Retinal pigment epithelial cell (primary cell): ENCODE results near the gene WSCD1.

ENCODE experiments used
- DNase-seq: peaks from one replicate; pipeline ENCODE4 v3.0.0-alpha.2; 2010; ENCODE audit warnings: low read depth
- H3K4me3 ChIP-seq: 2 replicates; pipeline ENCODE4 v1.5.1; 2011; ENCODE audit warnings: mild to moderate bottlenecking, low read length, control low read depth, moderate library complexity
- TF ChIP-seq, protein P1 (sequence below): conservative IDR thresholded peaks from 2 replicates; pipeline ENCODE4 v1.5.1; 2011; ENCODE audit warnings: low read depth, low read length, control low read depth, inconsistent platforms

Gene WSCD1

GRCh38 chr17:6075845-6076244 lies 5.7 kb downstream of the WSCD1 start:
- TF ChIP-seq, protein P1, sequence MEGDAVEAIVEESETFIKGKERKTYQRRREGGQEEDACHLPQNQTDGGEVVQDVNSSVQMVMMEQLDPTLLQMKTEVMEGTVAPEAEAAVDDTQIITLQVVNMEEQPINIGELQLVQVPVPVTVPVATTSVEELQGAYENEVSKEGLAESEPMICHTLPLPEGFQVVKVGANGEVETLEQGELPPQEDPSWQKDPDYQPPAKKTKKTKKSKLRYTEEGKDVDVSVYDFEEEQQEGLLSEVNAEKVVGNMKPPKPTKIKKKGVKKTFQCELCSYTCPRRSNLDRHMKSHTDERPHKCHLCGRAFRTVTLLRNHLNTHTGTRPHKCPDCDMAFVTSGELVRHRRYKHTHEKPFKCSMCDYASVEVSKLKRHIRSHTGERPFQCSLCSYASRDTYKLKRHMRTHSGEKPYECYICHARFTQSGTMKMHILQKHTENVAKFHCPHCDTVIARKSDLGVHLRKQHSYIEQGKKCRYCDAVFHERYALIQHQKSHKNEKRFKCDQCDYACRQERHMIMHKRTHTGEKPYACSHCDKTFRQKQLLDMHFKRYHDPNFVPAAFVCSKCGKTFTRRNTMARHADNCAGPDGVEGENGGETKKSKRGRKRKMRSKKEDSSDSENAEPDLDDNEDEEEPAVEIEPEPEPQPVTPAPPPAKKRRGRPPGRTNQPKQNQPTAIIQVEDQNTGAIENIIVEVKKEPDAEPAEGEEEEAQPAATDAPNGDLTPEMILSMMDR = no peak
- no peak overlapping the region for H3K4me3 ChIP-seq
- DNase-seq = no peak

DNA sequence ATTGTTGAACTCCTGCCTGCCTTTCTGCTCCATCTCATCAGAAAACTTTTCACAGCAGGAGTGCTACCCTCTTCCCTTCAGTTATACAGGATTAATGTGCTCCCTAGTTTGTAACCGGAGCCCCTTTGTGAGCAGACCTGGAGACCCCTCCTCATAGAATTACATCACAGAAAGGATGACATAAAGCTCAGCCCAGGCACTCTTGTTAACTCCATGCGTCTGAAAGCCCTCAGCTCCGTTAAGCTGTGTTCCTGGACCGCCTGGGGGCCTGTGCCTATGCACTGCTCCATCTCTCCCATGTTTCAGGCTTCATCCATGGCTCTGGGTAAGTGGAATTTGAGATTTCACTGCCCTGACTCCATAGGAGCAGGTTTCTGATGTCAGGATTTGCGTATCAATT lies 7.6 kb downstream of the WSCD1 start:
- TF ChIP-seq, protein P1 = no peak
- no peak overlapping the region for H3K4me3 ChIP-seq
- DNase-seq = no peak

DNA sequence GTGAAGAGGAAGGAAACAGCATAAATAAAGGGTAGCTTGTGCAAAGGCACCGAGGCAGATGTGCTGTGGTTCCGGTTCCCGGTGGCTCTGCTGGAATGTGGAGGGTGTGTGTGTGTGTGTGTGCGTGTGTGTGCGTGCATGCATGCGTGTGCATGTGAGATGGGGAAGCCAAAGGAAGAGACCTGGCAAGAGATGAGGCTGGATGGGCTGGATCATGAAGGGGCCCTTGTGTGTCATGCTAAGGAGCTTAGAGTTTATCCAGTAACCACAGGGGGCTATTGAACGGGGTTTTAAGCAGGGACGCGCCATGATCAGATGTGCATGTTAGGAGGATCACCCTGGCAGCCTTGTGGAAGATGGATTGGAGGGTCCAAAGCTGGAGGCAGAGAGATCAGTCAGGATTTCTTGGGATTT lies 8.3 kb downstream of the WSCD1 start:
- TF ChIP-seq, protein P1 = no peak
- no peak for DNase-seq
- H3K4me3 ChIP-seq = no peak overlapping the region

GRCh38 chr17:6079155-6079888 lies 9.1 kb downstream of the WSCD1 start:
- TF ChIP-seq, protein P1 = no peak
- peak; percentile 59 for DNase-seq
- H3K4me3 ChIP-seq = no peak overlapping the region

DNA sequence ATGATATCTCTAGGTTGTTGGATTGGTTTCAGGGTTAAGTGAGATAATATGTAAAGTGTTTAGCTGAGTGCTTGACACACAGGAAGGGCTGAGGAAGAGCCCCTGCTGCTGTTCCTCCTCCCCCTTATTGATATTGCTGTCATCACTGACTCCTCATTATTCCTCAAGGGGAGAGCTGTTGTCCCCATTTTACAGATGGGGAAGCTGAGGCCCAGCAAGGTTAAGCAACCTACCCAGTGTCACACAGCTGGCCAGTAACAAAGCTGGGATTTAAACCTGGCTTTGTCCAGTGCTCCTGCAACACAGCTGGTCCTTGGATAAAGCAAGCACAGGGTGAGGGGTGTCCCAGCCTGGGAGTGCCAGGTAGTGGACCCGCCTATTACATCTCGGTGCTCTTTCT lies 9.8 kb downstream of the WSCD1 start:
- TF ChIP-seq, protein P1 = no peak
- H3K4me3 ChIP-seq = no peak overlapping the region
- DNase-seq = no peak

DNA sequence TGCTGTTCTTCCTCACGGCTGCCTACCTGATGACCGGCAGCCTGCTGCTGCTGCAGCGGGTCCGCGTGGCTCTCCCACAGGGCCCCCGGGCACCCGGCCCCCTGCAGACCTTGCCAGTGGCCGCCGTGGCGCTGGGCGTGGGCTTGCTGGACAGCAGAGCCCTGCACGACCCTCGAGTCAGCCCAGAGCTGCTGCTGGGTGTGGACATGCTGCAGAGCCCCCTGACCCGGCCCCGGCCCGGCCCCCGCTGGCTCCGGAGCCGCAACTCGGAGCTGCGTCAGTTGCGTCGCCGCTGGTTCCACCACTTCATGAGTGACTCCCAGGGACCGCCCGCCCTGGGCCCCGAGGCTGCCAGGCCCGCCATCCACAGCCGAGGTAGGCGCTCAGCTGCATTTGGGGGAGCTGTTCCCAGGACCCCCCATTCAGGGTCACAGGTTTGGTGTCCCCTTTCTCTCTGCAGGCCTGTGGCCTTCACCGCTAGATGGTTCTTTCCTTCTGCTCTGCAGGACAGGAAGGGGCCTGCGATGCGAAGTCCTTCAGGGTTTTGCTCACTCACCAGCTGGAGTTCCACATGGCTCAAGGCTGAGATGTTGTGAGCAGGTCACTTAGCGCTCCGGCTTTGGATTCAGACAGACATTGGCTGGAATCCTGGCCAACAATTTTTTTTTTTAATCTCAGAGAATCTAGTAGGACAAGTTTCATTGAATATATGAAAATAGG lies 10.7 kb downstream of the WSCD1 start:
- no peak for DNase-seq
- H3K4me3 ChIP-seq = no peak overlapping the region
- TF ChIP-seq, protein P1 = no peak

DNA sequence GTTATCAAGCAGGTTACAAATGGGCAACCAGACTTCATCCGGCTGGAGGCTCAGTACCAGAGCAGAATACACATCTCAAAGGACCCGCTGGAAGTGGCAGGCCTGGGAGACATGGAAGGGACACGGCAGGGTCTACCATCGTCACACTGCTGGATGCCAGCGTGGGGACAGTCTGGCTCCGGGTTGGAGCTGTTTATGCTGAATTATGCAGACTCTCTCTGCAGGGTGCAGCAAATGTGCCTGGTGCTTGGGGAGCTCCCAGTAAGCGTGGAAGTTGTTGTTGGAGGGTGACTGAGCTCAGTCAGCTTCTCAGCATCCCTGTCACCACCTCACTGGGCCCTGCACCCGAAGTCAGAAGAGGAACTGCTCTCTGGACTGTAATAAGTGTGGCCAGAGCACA lies 12.2 kb downstream of the WSCD1 start:
- no peak for DNase-seq
- TF ChIP-seq, protein P1 = no peak
- H3K4me3 ChIP-seq = no peak overlapping the region
